H1 (cell line): ENCODE results near the gene TMEM116.

Source experiments
- CTCF ChIP-seq, 3 experiments: IDR thresholded peaks; 1 replicate in 2 of 3; 2 replicates in 1 of 3; pipeline versions ENCODE4 v1.5.1 to v1.6.1; 2011; ENCODE audit warnings: low read length in 3 of 3, mild to moderate bottlenecking in 3 of 3, inconsistent platforms in 2 of 3, low read depth in 1 of 3, moderate library complexity in 1 of 3; ENCODE audit not compliant: insufficient read depth in 1 of 3; ENCODE audit errors: control extremely low read depth in 1 of 3
- EP300 ChIP-seq, 2 experiments: IDR thresholded peaks; 1 replicate in 1 of 2; 2 replicates in 1 of 2; pipeline ENCODE4 v1.6.1; 2011 to 2012; ENCODE audit warnings: low read depth in 2 of 2, low read length in 2 of 2, mild to moderate bottlenecking in 2 of 2, borderline replicate concordance in 1 of 2, inconsistent platforms in 1 of 2, moderate library complexity in 1 of 2
- FOSL1 ChIP-seq: IDR thresholded peaks from 2 replicates; pipeline ENCODE4 v1.6.1; 2011; ENCODE audit warnings: mild to moderate bottlenecking, low read depth, low read length, moderate library complexity; ENCODE audit not compliant: insufficient read depth
- PHF8 ChIP-seq: fragments of 200-600 bp; sonication (generic); conservative IDR thresholded peaks from 2 replicates; pipeline ENCODE4 v1.7.1; 2012; ENCODE audit warnings: low read depth, mild to moderate bottlenecking, inconsistent platforms, low read length, moderate library complexity
- POLR2A ChIP-seq, 2 experiments: IDR thresholded peaks; 1 replicate in 1 of 2; 2 replicates in 1 of 2; pipeline ENCODE4 v1.6.1; 2011; ENCODE audit warnings: low read depth in 2 of 2, low read length in 2 of 2, mild to moderate bottlenecking in 2 of 2; ENCODE audit errors: control extremely low read depth in 1 of 2
- POLR2AphosphoS5 ChIP-seq: IDR thresholded peaks from 2 replicates; pipeline ENCODE4 v1.6.1; 2011; ENCODE audit warnings: low read depth, low read length
- SIN3A ChIP-seq, 2 experiments: IDR thresholded peaks in 1 of 2; conservative IDR thresholded peaks in 1 of 2; 2 replicates each; pipeline ENCODE4 v1.6.1; 2011 to 2012; ENCODE audit warnings: low read length in 2 of 2, improper control_type of control experiment in 1 of 2, low read depth in 1 of 2, mild to moderate bottlenecking in 1 of 2
- SRF ChIP-seq: IDR thresholded peaks from 2 replicates; pipeline ENCODE4 v1.6.1; 2011; ENCODE audit warnings: mild to moderate bottlenecking, low read depth, low read length, moderate library complexity

DNA sequence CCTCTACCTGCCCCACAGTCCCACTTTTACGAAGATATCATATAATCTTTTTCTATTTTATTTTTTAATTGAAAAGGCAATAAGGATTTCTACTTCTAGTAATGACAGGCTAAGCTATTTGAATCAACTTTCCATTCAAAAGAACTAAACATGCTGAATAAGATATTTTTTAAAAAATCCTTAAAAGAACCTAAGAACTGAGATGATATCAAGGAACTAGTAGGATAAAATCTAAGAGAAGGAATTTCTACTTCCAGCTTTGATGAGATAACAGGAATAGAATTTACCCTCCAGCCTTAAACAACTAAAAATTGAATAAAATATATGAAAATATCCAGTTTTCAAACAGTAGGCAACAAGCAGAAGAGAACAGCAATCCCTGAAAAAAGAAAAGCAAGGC is 69.0 kb downstream of the TMEM116 start:
- TF ChIP-seq POLR2A (IDR thresholded peaks at IDR 0.05; ENCODE audit: control extremely low read depth in 1 of 2, low read depth in 2 of 2, low read length in 2 of 2): no peak
- TF ChIP-seq EP300 (IDR thresholded peaks at IDR 0.05; ENCODE audit: borderline replicate concordance in 1 of 2, low read depth in 2 of 2, low read length in 2 of 2): no peak
- TF ChIP-seq FOSL1: no peak
- TF ChIP-seq PHF8: no peak
- no peak for TF ChIP-seq POLR2AphosphoS5
- no peak for TF ChIP-seq CTCF (IDR thresholded peaks at IDR 0.05; ENCODE audit: control extremely low read depth in 1 of 3, insufficient read depth in 1 of 3, low read depth in 1 of 3, low read length in 3 of 3)
- TF ChIP-seq SRF: no peak
- no peak for TF ChIP-seq SIN3A (conservative IDR thresholded peaks at IDR 0.05 in 1 of 2, IDR thresholded peaks at IDR 0.05 in 1 of 2; ENCODE audit: low read depth in 1 of 2, low read length in 2 of 2)
